ENCODE results near the gene MYO1E.

DNA sequence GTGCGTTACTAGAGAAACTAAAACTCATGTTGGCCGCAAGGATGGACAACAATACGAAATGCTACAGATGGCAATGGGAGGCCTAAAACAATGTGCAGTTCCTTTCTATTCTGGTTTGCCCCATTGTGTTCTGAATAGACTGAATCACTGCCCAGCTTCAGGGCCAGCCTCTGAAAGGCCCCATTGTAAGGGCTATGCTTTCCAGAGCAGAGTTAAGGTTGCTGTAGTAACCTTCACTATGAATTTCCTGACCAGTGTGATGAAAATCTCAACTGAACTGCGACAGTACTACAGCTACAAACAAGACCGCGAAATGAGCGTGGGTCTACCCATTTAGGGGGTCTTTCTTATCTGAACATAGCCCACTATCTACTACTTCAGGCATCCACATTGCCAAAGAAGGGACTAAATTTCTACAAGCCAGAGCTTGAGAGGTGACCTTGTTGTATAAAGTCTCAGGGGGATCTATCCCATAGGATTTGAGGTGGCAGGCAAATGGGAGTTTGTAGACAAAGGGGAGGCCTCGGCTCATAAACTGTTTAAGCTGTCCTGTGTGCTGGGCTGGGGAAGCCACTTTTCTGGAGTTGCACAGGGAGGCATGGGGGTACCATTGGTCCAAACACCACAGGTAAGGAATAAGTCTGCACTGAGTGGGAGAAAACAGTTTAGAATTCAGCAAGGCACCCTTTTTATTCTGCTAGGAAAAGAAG, 80.1 kb downstream of the MYO1E start:
- TF ChIP-seq, protein P1, sequence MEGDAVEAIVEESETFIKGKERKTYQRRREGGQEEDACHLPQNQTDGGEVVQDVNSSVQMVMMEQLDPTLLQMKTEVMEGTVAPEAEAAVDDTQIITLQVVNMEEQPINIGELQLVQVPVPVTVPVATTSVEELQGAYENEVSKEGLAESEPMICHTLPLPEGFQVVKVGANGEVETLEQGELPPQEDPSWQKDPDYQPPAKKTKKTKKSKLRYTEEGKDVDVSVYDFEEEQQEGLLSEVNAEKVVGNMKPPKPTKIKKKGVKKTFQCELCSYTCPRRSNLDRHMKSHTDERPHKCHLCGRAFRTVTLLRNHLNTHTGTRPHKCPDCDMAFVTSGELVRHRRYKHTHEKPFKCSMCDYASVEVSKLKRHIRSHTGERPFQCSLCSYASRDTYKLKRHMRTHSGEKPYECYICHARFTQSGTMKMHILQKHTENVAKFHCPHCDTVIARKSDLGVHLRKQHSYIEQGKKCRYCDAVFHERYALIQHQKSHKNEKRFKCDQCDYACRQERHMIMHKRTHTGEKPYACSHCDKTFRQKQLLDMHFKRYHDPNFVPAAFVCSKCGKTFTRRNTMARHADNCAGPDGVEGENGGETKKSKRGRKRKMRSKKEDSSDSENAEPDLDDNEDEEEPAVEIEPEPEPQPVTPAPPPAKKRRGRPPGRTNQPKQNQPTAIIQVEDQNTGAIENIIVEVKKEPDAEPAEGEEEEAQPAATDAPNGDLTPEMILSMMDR (conservative IDR thresholded peaks at IDR 0.05 in 1 of 2, IDR thresholded peaks at IDR 0.05 in 1 of 2; ENCODE audit: extremely low read depth in 1 of 2, insufficient read depth in 1 of 2, low read depth in 1 of 2, low read length in 2 of 2), result no peak
- TF ChIP-seq EZH2 (IDR thresholded peaks at IDR 0.05; ENCODE audit: borderline replicate concordance, low read length), result no peak

Data from mammary epithelial cell (primary cell).